ENCODE results near the gene MFAP2. TPM values are rescaled to one million over a fixed set of nuclear protein-coding genes. Genes with fewer than 3 reads are reported as not detected.

Gene MFAP2
- total RNA-seq, 2 donors from 2014 or later = 1.4 to 6.0 TPM

DNA sequence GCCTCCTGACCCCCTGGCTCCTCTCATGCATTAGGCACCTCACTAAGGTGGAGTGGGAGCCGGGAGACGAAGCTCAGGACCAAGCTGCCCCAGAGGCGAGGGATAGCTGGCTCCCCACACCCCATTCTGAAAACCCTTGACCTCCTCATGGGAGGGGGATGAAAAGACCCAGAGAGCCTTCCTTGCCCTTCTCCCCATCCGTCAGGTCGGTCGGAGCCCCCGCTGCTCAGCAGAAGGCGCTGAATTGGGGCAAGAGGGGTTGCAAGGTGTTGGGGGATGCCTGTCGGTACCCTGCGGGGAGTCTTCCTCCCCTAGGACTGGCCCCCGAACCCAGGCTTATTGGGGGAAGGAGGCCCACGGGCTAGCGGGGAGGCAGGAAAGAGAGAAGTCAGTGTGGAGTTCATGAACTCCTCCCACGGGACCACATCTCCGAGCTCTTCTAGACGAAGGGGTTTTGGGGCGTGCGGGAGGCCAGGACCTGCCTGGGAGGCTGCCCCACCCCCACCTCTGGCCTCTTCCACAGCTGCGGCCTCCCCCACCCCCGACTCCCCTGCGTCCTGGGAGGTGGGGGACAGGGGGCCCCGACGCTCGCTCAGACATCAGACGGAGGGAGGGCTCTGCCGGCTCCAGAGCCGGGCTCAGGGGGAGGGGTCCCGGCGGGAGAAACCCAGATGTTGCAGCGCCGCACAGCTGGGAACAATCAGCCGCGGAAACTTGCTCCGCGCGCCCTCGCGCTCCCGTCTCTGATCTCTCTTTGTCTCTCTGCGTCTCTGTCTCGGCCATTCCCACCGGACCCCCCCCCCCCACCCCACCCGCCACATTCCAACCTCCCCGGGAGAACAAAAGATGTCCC is 719 bp downstream of the MFAP2 start:
- peaks cover 11% of the 10 kb centered on the region for H3K27me3 ChIP-seq
- no peaks in the 10 kb centered on the region for H3K36me3 ChIP-seq
- H3K4me1 ChIP-seq = no peaks in the 10 kb centered on the region
- peak overlapping the region; percentile 28 for H3K27ac ChIP-seq
- no peaks in the 10 kb centered on the region for H3K9me3 ChIP-seq
- peak overlapping the region; percentile 20 for H3K4me3 ChIP-seq
- no peak for DNase-seq
- TF ChIP-seq, protein P1, sequence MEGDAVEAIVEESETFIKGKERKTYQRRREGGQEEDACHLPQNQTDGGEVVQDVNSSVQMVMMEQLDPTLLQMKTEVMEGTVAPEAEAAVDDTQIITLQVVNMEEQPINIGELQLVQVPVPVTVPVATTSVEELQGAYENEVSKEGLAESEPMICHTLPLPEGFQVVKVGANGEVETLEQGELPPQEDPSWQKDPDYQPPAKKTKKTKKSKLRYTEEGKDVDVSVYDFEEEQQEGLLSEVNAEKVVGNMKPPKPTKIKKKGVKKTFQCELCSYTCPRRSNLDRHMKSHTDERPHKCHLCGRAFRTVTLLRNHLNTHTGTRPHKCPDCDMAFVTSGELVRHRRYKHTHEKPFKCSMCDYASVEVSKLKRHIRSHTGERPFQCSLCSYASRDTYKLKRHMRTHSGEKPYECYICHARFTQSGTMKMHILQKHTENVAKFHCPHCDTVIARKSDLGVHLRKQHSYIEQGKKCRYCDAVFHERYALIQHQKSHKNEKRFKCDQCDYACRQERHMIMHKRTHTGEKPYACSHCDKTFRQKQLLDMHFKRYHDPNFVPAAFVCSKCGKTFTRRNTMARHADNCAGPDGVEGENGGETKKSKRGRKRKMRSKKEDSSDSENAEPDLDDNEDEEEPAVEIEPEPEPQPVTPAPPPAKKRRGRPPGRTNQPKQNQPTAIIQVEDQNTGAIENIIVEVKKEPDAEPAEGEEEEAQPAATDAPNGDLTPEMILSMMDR (IDR thresholded peaks at IDR 0.05) = no peak
- no peak overlapping the region for H3K9ac ChIP-seq (ENCODE audit: low read depth in 2 of 2, low read length in 2 of 2)
- intact Hi-C loops (cut with DNase I) = no loop called here

DNA sequence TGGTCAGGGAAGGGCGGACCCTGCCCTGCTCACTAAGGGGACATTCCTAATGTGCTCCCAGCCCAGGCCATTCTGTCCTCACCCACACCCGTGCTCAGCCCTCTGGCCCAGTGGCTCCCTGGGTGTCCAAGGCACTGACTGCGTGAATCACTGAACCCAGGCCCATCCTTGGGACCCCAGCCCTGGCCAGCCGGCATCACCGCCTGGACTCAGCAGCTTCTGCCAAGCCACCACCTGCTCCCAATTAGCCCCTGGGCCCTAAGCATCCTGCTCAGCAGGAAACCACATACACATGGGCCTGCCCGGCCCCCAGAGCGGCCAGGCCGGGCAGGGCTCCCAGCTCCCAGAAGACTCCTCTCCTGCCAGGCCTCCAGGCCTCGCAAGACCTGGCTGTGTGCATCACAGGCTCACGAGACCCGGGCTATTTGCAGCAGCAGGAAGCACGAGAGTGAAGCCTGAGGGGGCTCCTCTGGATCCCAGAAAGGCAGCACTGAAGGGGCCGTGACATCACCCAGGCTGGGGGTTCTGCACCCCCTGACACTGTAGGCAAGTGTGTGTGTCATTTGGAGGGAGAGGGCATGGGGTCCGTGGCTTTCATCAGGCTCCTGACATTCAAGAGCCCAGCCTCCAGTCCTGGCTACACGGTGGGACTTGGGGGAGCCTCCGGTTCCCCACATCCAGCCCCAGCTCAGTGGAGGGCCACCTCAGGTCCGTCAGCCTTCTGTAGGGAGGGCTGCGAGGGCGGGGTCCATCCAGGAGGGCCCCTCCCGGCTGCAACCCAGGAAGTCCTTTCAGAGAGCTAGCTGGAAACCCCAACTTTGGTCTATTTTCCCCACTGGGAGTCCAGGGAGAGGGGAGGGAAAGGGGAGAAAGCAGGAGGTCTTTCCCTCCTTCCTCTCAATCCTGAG is 1.6 kb downstream of the MFAP2 start:
- peaks cover 11% of the 10 kb centered on the region for H3K27me3 ChIP-seq
- intact Hi-C loops (cut with DNase I) = no loop called here
- TF ChIP-seq, protein P1 (IDR thresholded peaks at IDR 0.05) = no peak
- no peak overlapping the region for H3K4me3 ChIP-seq
- no peaks in the 10 kb centered on the region for H3K4me1 ChIP-seq
- H3K36me3 ChIP-seq = no peaks in the 10 kb centered on the region
- no peaks in the 10 kb centered on the region for H3K9me3 ChIP-seq
- no peak overlapping the region for H3K9ac ChIP-seq (ENCODE audit: low read depth in 2 of 2, low read length in 2 of 2)
- H3K27ac ChIP-seq = peak overlapping the region; percentile 3
- DNase-seq = peak; percentile 37

DNA sequence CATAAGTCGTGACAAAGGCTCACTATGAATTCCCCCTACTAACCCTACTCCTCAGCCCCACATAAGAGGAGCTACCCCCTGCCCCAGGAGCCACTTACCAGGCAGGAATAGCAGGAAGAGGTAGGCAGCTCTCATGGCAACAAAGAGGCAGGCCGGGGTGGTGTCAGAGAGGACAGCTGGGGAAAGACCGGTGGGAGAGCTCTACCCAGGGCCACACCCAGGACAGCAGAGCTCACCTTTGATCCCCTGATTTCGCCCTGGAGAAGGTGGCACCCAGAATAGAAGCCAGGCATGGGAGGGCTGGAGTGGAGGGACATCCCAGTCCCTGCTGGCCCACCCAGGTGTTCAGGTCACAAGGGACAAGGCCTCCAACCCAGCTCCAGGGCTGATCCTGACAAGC is 2.3 kb downstream of the MFAP2 start:
- TF ChIP-seq, protein P1 (IDR thresholded peaks at IDR 0.05) = no peak
- no peaks in the 10 kb centered on the region for H3K4me1 ChIP-seq
- no peak overlapping the region for H3K27ac ChIP-seq
- no peak overlapping the region for H3K9ac ChIP-seq (ENCODE audit: low read depth in 2 of 2, low read length in 2 of 2)
- peaks cover 11% of the 10 kb centered on the region for H3K27me3 ChIP-seq
- no peaks in the 10 kb centered on the region for H3K36me3 ChIP-seq
- DNase-seq = no peak
- H3K4me3 ChIP-seq = no peak overlapping the region
- H3K9me3 ChIP-seq = no peaks in the 10 kb centered on the region
- intact Hi-C loops (cut with DNase I) = no loop called here

DNA sequence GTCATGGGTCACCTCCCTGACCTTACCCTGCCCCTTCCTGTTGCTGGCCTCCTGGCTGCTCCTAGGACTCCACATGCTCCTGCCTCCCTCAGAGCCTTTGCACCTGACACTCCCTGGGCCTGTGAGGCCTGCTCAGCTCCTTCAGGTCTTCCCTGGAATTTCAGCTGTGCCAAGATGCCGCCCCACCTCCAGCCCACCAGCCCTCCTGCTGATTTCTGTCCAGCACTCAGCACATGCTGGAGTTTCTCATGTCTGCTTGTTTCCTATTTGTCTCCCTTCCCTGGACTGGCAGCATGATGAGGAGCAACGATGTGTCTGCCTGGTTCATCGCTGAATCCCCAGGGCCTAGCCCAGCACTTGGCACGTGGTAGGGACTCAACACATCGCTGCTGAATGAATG is 3.0 kb downstream of the MFAP2 start:
- Histone ChIP-seq H3K9ac (ENCODE audit: low read depth in 2 of 2, low read length in 2 of 2) (no peak overlapping the region), H3K4me3 (no peak overlapping the region), H3K27me3 (peaks cover 11% of the 10 kb centered on the region), H3K4me1 (no peaks in the 10 kb centered on the region), H3K9me3 (no peaks in the 10 kb centered on the region), H3K27ac (no peak overlapping the region), H3K36me3 (no peaks in the 10 kb centered on the region)
- TF ChIP-seq, protein P1 (IDR thresholded peaks at IDR 0.05) = no peak
- no peak for DNase-seq
- intact Hi-C loops (cut with DNase I) = no loop called here

DNA sequence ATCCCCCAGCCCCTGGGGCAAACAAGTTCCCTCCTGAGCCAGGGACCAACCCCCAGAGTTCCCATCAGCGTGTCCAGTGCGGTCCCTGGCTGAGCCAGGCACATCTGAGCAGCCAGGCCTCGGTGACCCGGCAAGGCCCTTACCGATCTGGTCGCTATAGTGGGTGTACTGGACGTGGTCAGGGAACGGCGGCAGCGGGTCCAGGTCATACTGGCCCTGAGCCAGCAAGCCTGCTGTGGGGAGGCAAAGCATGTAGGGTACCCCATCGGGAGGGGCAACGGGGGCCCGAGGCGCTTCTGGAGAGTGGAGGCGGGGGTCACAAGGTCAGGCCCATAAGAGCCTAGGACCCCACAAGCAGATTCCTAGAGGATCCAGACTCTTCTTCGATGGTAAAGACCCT is 3.5 kb downstream of the MFAP2 start:
- DNase-seq = no peak
- H3K27me3 ChIP-seq = peaks cover 11% of the 10 kb centered on the region
- no peaks in the 10 kb centered on the region for H3K4me1 ChIP-seq
- H3K4me3 ChIP-seq = no peak overlapping the region
- no peaks in the 10 kb centered on the region for H3K36me3 ChIP-seq
- H3K9me3 ChIP-seq = no peaks in the 10 kb centered on the region
- TF ChIP-seq, protein P1 (IDR thresholded peaks at IDR 0.05) = no peak
- no peak overlapping the region for H3K27ac ChIP-seq
- no peak overlapping the region for H3K9ac ChIP-seq (ENCODE audit: low read depth in 2 of 2, low read length in 2 of 2)
- intact Hi-C loops (cut with DNase I) = no loop called here

Data from colonic mucosa (tissue), 4 donors.